ENCODE data around the gene SLC22A23.

GRCh38 chr6:3271756-3272155 lies 185.1 kb downstream of the SLC22A23 start:
- TF ChIP-seq TAF1 (IDR thresholded peaks at IDR 0.05; ENCODE audit: low read depth) (no peak), RAD21 (IDR thresholded peaks at IDR 0.05; ENCODE audit: low read depth) (no peak), TEAD4 (IDR thresholded peaks at IDR 0.05) (no peak), YY1 (IDR thresholded peaks at IDR 0.05; ENCODE audit: low read depth) (no peak), EGR1 (IDR thresholded peaks at IDR 0.05) (no peak), CREB1 (IDR thresholded peaks at IDR 0.05; ENCODE audit: low read depth) (no peak), NFIC (IDR thresholded peaks at IDR 0.05) (no peak), EP300 (IDR thresholded peaks at IDR 0.05; ENCODE audit: borderline replicate concordance) (no peak), CEBPB (IDR thresholded peaks at IDR 0.05) (no peak), FOXM1 (IDR thresholded peaks at IDR 0.05; ENCODE audit: borderline replicate concordance, low read depth) (no peak)
- TF ChIP-seq, protein P1, sequence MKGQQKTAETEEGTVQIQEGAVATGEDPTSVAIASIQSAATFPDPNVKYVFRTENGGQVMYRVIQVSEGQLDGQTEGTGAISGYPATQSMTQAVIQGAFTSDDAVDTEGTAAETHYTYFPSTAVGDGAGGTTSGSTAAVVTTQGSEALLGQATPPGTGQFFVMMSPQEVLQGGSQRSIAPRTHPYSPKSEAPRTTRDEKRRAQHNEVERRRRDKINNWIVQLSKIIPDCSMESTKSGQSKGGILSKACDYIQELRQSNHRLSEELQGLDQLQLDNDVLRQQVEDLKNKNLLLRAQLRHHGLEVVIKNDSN (IDR thresholded peaks at IDR 0.05), result no peak
- TF ChIP-seq, protein P2, sequence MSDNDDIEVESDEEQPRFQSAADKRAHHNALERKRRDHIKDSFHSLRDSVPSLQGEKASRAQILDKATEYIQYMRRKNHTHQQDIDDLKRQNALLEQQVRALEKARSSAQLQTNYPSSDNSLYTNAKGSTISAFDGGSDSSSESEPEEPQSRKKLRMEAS (IDR thresholded peaks at IDR 0.05), result no peak
- TF ChIP-seq, protein P3, sequence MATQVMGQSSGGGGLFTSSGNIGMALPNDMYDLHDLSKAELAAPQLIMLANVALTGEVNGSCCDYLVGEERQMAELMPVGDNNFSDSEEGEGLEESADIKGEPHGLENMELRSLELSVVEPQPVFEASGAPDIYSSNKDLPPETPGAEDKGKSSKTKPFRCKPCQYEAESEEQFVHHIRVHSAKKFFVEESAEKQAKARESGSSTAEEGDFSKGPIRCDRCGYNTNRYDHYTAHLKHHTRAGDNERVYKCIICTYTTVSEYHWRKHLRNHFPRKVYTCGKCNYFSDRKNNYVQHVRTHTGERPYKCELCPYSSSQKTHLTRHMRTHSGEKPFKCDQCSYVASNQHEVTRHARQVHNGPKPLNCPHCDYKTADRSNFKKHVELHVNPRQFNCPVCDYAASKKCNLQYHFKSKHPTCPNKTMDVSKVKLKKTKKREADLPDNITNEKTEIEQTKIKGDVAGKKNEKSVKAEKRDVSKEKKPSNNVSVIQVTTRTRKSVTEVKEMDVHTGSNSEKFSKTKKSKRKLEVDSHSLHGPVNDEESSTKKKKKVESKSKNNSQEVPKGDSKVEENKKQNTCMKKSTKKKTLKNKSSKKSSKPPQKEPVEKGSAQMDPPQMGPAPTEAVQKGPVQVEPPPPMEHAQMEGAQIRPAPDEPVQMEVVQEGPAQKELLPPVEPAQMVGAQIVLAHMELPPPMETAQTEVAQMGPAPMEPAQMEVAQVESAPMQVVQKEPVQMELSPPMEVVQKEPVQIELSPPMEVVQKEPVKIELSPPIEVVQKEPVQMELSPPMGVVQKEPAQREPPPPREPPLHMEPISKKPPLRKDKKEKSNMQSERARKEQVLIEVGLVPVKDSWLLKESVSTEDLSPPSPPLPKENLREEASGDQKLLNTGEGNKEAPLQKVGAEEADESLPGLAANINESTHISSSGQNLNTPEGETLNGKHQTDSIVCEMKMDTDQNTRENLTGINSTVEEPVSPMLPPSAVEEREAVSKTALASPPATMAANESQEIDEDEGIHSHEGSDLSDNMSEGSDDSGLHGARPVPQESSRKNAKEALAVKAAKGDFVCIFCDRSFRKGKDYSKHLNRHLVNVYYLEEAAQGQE (IDR thresholded peaks at IDR 0.05; ENCODE audit: low read depth), result no peak
